Activated B cell treated with CpG ODN at 0.5 μM for 24 hours (primary cell): ENCODE data around the gene MFF. TPM values are rescaled to one million over a fixed set of nuclear protein-coding genes. Genes with fewer than 3 reads are reported as not detected.

Experiments used
- ATAC-seq: fragments of 200-7000 bp; cut with Tn5 transposase; one replicate; pipeline ENCODE4 v1.10.0; 2021; ENCODE audit warnings: low read depth, mild to moderate bottlenecking, moderate library complexity
- CTCF ChIA-PET: fragments of 350-600 bp; sonication (Branson Sonifier 250); formaldehyde crosslinking; loops from one replicate; lab custom pipeline; 2021; ENCODE audit warnings: antibody characterized with exemption; lab: Charles Lee
- POLR2A ChIA-PET: fragments of 350-600 bp; sonication (Branson Sonifier 250); formaldehyde crosslinking; loops from one replicate; lab custom pipeline; 2021; ENCODE audit warnings: antibody characterized with exemption; lab: Charles Lee
- DNase-seq: peaks from one replicate; pipeline ENCODE4 v3.0.0; 2022
- H3K27ac Mint-ChIP-seq: one replicate; pipeline ENCODE4 v1.8.0; 2020; ENCODE audit warnings: mixed read lengths
- H3K27me3 Mint-ChIP-seq: one replicate; pipeline ENCODE4 v1.8.0; 2021; ENCODE audit warnings: mixed read lengths
- H3K36me3 Mint-ChIP-seq: one replicate; pipeline ENCODE4 v1.8.0; 2021; ENCODE audit warnings: low read depth, mixed read lengths
- H3K4me1 Mint-ChIP-seq: one replicate; pipeline ENCODE4 v1.8.0; 2021; ENCODE audit warnings: mixed read lengths
- H3K4me3 Mint-ChIP-seq: one replicate; pipeline ENCODE4 v1.8.0; 2020; ENCODE audit warnings: mild to moderate bottlenecking, mixed read lengths
- H3K9me3 Mint-ChIP-seq: one replicate; pipeline ENCODE4 v1.8.0; 2020; ENCODE audit warnings: mixed read lengths
- intact Hi-C: fragments of 100-400 bp; cut with micrococcal nuclease; formaldehyde crosslinking; loops from one replicate; pipeline ENCODE4 v1.15.1; 2024
- total RNA-seq: library from RNA; stranded (reverse); gene quantifications from 2 replicates; pipeline ENCODE4 v1.2.3, GENCODE V29; 2022
- TF ChIP-seq, protein P1 (sequence below): fragments of 200-600 bp; IDR thresholded peaks from one replicate; pipeline ENCODE4 v1.8.0; 2022; ENCODE audit warnings: antibody characterized with exemption, mild to moderate bottlenecking

The MFF gene
- total RNA-seq, 1 donor from 2014 or later: 78.9 TPM

DNA sequence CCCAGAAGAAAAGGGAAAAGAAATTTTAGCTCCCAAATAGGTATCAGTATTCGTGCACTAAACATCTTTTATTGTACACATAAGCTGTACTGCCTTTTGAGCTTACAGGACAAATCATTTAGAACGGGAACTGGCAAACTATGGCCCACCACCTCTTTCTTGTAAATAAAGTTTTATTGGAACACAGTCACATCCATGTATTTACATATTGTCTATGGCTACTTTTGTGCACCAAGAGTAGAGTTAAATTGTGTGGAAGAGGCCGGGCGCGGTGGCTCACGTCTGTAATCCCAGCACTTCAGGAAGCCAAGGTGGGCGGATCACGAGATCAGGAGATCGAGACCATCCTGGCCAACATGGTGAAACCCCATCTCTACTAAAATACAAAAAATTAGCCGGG lies 48.3 kb downstream of the MFF start:
- Mint-ChIP-seq H3K4me3 (no peak overlapping the region), H3K27ac (no peak overlapping the region), H3K9me3 (no peaks in the 10 kb centered on the region), H3K36me3 (no peaks in the 10 kb centered on the region), H3K27me3 (peaks cover 3% of the 10 kb centered on the region), H3K4me1 (peaks cover 7% of the 10 kb centered on the region)
- ChIA-PET POLR2A (no interaction called here), CTCF (no interaction called here)
- TF ChIP-seq, protein P1, sequence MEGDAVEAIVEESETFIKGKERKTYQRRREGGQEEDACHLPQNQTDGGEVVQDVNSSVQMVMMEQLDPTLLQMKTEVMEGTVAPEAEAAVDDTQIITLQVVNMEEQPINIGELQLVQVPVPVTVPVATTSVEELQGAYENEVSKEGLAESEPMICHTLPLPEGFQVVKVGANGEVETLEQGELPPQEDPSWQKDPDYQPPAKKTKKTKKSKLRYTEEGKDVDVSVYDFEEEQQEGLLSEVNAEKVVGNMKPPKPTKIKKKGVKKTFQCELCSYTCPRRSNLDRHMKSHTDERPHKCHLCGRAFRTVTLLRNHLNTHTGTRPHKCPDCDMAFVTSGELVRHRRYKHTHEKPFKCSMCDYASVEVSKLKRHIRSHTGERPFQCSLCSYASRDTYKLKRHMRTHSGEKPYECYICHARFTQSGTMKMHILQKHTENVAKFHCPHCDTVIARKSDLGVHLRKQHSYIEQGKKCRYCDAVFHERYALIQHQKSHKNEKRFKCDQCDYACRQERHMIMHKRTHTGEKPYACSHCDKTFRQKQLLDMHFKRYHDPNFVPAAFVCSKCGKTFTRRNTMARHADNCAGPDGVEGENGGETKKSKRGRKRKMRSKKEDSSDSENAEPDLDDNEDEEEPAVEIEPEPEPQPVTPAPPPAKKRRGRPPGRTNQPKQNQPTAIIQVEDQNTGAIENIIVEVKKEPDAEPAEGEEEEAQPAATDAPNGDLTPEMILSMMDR: no peak
- no peak for DNase-seq
- ATAC-seq: no peak
- intact Hi-C loops: no loop called here

DNA sequence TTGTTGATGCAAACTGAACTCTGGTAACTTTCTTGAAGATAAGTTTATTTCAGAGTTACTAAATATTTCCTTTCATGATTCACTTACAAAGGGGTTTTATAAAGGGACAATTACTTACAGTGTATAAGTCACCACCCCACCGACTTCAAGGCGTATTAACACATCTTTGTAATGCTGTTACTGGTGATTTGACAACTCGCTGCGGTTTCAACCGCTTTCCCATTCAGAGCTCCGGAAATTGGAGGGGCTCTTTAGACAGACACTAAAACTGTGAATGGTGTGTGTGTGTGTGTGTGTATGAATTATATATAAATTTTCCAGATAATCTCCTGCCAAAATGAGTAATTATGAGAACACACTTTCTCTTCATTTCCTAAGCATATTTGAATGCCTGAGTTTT lies 49.1 kb downstream of the MFF start:
- peaks cover 7% of the 10 kb centered on the region for H3K4me1 Mint-ChIP-seq
- no peak overlapping the region for H3K27ac Mint-ChIP-seq
- POLR2A ChIA-PET: no interaction called here
- H3K9me3 Mint-ChIP-seq: no peaks in the 10 kb centered on the region
- TF ChIP-seq, protein P1: no peak
- no peak for ATAC-seq
- no peak overlapping the region for H3K4me3 Mint-ChIP-seq
- peaks cover 3% of the 10 kb centered on the region for H3K27me3 Mint-ChIP-seq
- no peak for DNase-seq
- intact Hi-C loops: no loop called here
- CTCF ChIA-PET: no interaction called here
- H3K36me3 Mint-ChIP-seq: no peaks in the 10 kb centered on the region

DNA sequence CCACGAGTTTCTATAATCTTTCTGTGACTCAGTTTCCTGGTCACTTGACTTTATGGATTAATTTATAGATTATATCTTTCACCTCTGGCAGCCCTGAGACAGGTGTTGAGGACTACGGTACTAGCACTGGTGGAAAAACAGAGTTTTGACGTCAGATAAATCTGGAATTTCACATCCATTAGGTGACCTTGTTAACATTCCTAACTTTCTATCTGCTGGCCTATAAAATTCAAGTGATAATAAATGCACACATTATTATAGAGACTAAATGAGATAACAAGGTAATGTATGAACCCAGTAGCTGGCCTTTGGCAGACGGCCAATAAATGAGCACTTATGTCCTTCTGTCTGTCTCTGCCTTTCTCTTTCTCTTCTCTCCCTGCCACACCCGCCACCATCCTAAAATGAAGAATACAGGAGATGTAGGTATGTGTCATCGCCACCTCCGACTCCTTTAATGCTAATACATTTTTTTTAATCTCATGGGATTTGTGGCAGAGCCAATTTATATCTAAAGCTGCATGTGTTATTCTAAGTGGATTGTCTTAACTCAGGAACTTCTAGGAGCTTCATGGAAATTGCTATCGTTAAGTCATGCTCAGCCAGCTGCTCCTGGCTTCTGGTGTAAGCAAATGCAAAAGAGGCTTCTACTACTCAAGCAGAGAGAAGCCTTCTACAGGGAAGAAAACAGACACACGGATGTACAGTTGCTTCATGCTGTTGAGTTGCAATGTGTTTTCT lies 51.8 kb downstream of the MFF start:
- H3K36me3 Mint-ChIP-seq: no peaks in the 10 kb centered on the region
- CTCF ChIA-PET: no interaction called here
- no peak overlapping the region for H3K4me3 Mint-ChIP-seq
- H3K9me3 Mint-ChIP-seq: no peaks in the 10 kb centered on the region
- intact Hi-C loops: no loop called here
- peaks cover 7% of the 10 kb centered on the region for H3K4me1 Mint-ChIP-seq
- peaks cover 3% of the 10 kb centered on the region for H3K27me3 Mint-ChIP-seq
- POLR2A ChIA-PET: interaction anchor here (0.9 kb wide), 1 partner anchor 23 kb away, joined by 3 read pairs; no protein-coding TSS in a partner anchor
- ATAC-seq (no peak), DNase-seq (no peak)
- TF ChIP-seq, protein P1: no peak
- H3K27ac Mint-ChIP-seq: no peak overlapping the region

DNA sequence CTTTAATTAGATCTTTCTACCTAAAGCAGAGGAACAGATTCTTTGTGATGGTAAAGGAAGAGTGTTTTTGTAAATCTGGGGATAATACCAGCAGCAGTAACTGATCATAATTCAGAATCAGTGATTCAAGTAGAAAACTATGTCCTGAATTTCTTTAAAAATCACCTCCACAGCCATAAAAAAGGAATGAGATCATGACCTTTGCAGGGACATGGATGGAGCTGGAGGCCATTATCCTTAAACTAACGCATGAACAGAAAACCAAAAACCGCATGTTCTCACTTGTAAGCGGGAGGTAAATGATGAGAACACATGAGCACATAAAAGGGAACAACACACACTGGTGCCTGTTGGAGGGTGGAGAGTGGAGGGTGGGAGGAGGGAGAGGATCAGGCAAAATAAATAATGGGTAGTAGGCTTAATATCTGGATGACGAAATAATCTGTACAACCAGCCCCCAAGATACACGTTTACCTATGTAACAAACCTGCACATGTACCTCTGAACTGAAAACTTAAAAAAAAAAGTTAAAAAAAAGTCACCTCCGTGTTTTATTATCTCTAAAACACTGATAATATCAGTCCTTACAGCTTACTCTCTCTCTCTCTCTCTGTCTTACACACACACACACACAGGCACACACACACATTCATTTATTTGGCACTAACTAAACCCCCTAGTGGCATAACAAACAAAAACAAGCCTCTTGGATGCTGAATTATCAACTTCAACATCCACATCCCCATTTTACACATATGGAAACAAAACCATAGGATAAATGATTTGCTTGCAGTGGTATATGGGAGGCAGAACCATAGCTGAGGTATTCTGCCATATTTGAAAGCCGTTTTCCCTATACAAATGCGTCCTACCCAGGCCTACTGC lies 52.7 kb downstream of the MFF start:
- TF ChIP-seq, protein P1: no peak
- CTCF ChIA-PET: no interaction called here
- DNase-seq: no peak
- peaks cover 3% of the 10 kb centered on the region for H3K9me3 Mint-ChIP-seq
- POLR2A ChIA-PET: interaction anchor here (0.6 kb wide), 1 partner anchor 17 kb away, joined by 4 read pairs; no protein-coding TSS in a partner anchor
- intact Hi-C loops: no loop called here
- H3K27ac Mint-ChIP-seq: no peak overlapping the region
- no peak overlapping the region for H3K4me3 Mint-ChIP-seq
- ATAC-seq: no peak
- H3K4me1 Mint-ChIP-seq: peaks cover 11% of the 10 kb centered on the region
- H3K36me3 Mint-ChIP-seq: no peaks in the 10 kb centered on the region
- H3K27me3 Mint-ChIP-seq: peaks cover 3% of the 10 kb centered on the region

DNA sequence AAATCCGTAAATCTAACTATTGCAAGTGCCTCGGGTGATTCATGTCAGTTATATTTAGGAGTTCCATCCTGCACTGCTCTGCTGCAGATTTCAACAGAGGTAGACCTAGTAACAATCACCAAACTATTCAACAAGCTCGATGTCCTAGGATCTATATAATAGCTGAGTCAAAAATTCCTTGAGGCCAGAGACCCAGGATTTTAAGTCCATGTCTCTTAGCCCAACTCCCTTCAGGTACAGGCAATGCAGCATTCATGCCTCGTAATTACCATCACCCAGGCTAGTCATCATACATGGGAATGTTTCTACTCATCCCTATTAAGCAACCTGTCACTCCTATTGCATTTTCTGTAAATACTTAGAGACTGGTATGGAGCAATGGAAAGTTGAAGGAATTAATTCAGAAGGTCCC lies 53.3 kb downstream of the MFF start:
- ChIA-PET CTCF (no interaction called here), POLR2A (interaction anchor here (0.6 kb wide), 1 partner anchor 16 kb away, joined by 4 read pairs; no protein-coding TSS in a partner anchor)
- intact Hi-C loops: no loop called here

More for the DNA sequence above, 53.3 kb downstream of the MFF start:
- peaks cover 11% of the 10 kb centered on the region for H3K4me1 Mint-ChIP-seq
- peaks cover 3% of the 10 kb centered on the region for H3K27me3 Mint-ChIP-seq
- DNase-seq (no peak), ATAC-seq (no peak)
- no peak overlapping the region for H3K4me3 Mint-ChIP-seq
- H3K9me3 Mint-ChIP-seq: peaks cover 3% of the 10 kb centered on the region
- no peak overlapping the region for H3K27ac Mint-ChIP-seq
- no peaks in the 10 kb centered on the region for H3K36me3 Mint-ChIP-seq
- TF ChIP-seq, protein P1: no peak
